HG02981 (cell line): Measurements from ENCODE around the gene FBN2.

Source experiments
- ATAC-seq: cut with Tn5 transposase; IDR thresholded peaks from one replicate; pipeline ENCODE4 v1.9.1; 2021; ENCODE audit warnings: mild to moderate bottlenecking, moderate library complexity; ENCODE audit not compliant: unreplicated experiment

FBN2 gene

DNA sequence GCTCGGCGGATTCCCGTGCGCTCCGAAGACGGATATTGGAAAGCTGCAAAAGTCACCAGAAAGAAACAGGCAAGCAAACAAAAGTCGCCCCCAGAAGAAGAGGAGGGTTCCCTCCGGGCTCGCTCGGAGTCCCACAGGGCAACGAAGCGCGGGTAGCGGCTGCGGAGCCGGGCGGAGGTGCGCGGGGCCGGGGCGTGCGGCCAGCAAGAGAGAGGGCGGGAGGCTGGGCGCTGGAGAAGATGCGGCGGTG is at the start of gene FBN2:
TSS of gene FBN2 (minus strand) at position 246 of the 250 bp plus-strand sequence. CDS start 642 bp downstream, outside the sequence.
- ATAC-seq: no peak

DNA sequence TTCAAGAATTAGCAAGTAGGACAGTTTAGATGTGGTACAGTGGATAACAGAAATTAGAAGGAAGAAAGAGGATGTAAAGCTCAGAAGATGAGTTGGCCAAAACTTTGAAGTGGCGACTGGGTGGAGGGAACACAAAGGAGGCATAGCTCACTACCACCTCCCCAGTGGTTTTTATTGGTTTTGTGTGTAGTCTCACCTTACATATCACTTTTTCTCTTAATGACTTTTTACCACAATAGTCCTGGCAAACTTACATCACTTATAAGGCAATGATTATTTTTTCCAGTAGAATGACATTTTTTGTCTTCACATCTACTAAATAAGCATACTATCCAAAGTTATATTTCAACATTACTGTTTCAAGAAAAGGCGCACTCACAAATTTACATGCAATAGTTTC is 49.2 kb upstream of the FBN2 start:
- no peak for ATAC-seq

- no peak for ATAC-seq
Measured at GRCh38 chr5:128586848-128587247, 48.8 kb upstream of the FBN2 start.

DNA sequence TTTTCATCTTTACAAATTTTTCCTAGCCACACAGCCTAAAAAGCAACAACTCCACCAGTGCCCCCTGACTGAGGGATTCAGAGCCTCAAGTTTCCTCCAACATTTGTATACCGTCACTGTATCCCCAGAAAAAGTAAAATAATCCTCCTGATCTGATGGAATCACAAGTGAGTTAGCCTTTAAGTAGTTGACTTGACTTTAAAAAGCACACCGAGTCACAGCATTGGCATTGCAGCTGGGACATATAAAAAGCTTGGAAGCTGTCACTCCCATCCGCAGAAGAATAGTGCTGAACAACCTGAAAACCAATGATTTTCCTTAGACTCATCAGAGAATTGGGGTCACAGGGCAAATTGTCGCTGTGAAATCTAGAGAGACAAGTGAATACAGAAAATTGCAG is 41.6 kb upstream of the FBN2 start:
- ATAC-seq: no peak

DNA sequence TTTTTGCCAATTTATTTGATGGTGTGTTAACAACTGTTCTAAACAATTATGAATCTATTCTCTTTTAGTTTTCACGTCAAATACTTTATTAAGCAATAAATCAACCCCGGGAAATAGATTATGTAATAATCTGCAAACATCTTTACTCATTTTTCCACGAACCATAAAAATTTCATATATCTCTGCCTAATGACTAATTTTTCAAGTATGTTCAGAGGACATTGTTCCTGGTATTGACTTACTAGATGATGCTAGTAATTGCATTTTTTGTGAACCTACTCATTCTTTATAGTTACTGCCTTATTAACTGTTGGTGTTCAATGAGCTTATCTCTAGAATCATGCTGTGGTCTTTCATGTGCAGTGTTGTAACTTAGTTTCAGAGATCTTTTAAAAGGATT is 41.0 kb upstream of the FBN2 start:
- no peak for ATAC-seq

- no peak for ATAC-seq
Measured at GRCh38 chr5:128574041-128574440, 36.0 kb upstream of the FBN2 start.

DNA sequence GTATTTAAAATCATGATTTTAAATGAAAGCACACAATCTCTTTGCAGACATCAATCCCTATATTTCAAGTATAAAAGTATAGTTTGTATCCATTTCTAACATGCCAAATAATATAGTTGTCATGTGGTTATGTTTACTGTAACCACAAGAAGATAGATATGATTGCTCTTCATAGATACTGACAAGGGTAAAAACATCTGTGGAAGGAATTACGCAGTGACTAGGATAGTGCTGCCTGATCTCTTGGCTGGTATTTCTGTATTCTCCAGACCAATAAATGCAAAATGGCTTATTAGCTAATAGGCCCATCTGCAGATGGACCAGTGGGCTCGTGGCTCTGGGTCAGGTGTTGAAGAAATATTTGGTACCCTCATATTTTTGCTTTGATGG is 34.9 kb upstream of the FBN2 start:
- ATAC-seq: no peak

DNA sequence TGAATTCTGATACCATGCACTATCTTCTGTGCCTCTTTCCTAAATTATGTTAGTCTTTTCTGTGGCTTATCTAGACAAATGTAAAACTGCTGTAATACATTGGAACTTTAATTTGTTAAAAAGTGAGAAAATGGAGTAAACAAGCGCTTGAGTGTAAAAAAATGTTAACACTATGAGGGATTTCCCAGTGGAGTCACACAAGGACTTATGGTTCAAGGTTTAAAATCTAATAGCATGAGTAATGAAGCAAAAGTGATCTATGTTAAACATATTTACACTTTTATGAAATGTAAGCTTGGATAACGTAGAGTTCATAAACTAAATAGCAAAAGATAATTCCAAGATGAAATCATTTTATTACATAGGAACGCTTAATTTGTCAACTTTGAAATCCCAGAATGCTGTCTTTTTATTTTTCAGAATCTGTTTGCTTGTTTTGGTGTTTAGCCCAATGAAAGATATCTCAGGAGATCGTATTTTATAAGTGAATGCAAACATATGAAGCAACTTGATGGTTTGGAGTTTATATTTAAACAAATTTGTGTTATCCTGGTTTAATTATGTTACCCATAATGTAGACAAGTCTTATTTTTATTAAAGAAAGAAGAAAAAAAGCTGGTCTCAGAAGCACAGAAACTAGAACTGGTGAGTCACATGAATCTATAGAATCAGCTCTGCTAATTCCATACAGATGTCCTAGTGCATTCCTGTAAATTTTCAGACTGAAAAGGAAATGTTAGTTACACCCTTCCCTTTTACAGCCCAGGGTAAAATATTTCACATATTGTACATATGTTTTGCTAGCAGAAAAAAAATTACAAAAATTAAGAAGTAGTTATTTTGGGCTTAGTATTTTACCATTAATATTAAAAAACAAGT is 34.2 kb upstream of the FBN2 start:
- ATAC-seq: no peak

GRCh38 chr5:128566178-128566577 is 28.1 kb upstream of the FBN2 start:
- no peak for ATAC-seq

DNA sequence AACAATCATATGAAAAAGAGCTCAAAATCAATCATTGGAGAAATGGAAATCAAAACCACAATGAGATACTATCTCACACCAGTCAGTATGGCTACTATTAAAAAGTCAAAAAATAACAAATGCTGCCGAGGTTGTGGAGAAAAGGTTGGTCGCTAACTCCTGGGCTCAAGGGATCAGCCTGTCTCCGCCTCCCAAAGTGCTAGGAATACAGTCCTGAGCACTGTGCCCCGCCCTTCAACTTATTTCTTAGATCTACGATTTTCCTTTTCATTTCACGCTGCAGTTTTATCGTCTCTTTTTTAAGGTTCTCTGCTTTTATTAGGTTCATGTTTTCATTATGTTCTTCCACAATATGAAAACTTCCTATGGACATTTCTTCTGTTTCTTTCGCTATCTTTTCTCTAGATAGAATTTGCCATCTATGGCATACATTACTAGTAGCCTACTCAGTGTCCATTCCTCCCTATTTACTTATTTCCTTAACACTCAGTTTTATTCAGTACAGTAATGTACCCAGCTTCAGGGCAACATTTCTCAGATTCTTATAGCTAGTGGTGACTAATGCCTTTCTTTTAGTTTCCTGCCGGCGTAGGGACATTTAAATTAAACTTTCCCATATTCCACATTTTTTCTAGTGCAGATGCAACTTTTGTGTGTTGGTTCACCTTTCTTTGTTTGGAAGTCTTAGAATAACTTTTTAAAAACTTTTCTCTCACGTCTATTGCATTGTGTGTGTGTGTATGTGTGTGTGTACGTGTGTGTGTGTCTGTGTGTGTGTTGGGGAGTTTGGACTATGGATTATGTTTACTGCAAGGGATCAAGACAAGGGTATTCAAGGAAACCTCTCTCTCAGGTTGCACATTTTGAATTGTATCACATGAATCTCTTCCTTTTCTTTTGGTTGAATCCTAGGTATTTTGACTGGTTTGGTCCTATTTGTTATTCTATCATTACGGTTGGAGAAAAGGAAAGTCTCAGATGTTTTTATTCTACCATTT is 21.6 kb upstream of the FBN2 start:
- no peak for ATAC-seq

DNA sequence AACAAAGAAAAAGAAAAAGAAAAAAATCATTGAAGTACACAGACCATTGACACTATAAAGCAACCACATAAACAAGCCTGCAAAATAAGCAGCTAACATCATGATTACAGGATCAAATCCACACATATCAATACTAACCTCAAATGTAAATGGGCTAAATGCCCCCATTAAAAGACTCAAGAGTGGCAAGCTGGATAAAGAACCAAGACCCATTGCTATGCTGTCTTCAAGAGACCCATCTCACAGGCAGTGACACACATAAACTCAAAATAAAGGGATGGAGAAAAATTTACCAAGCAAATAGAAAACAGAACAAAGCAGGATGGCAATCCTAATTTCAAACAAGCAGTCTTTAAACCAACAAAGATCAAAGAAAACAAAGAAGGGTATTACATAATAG is 15.7 kb upstream of the FBN2 start:
- no peak for ATAC-seq

DNA sequence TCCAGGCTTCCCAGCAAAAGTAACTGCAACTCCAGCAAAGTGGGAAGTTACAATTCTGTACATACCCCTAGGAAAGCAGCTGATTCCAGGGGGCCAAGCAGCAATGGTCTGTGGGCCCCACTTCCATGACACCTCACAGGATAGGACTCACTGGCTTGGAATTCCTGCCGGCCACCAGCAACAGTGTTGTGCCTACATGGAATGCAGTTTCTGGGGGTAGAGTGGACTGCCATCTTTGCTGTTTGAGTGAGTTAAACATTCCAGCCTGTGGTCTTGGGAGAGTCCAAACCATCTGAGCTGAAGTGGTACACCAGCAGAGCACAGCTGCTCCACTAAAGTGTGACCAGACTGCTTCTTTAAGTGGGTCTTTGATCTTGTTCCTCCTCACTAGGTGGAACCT is 13.4 kb upstream of the FBN2 start:
- ATAC-seq: no peak

GRCh38 chr5:128549496-128549895 is 11.5 kb upstream of the FBN2 start:
- ATAC-seq: no peak

GRCh38 chr5:128546658-128547281 is 8.7 kb upstream of the FBN2 start:
- ATAC-seq: no peak

- ATAC-seq: no peak
Measured at GRCh38 chr5:128541385-128541784, 3.3 kb upstream of the FBN2 start.

DNA sequence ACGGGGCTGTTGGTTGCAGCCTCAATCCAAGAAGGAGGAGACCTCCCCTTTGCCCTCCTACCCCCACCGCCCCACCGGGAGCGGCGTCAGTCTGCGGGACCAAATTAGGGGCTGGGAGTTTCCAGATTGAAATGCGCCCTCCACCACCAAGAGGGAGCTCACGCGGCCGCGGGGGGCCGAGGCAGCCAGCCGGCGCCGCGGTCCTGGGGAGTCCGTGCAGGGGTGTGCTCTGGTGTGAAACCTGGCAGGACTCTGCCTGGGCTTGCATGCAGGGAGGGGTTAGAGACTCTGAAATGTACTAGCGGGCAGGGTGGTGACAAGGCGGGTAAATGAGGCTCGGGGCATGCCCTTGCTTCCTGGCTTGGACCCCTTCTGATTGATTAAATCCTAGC is 989 bp upstream of the FBN2 start:
- ATAC-seq: no peak

DNA sequence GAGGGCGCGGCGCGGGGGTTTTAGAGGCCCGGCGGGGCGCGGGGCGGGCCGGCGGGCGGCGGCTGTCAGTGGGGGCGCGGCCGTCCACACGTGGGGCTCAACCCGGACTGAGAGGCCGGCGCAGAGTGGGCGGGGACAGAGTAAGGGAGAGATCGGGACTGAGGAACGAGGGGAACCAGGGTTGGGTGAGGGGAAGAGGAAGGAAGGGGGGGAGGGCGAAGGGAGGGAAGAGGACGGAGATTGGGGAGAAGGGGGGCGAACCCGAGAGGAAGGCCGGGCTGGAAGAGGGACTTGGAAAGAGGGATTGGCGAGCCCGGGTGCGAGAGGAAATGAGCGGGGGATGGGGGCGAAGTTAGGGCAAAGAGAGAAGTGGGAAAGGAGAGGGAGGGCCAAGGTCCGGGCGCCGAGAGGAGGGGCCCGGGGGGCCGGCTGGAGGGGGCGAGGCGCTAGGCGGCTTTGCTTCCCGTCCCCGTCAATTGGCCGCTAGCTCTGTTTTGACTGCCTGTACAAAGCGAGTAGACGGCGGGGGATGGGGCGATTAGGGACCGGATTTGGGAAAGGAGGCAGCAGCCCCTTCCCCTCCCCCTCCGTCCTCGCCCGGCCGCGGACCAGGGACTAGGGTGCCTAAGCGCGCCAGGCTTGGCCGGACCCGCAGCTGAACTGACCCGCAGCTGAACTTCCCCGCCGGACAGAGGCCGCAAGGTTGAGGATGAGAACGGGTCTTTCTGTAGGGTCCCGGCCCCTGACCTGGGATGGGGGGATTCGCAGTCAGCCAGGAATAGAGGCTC is 399 bp upstream of the FBN2 start:
- no peak for ATAC-seq

DNA sequence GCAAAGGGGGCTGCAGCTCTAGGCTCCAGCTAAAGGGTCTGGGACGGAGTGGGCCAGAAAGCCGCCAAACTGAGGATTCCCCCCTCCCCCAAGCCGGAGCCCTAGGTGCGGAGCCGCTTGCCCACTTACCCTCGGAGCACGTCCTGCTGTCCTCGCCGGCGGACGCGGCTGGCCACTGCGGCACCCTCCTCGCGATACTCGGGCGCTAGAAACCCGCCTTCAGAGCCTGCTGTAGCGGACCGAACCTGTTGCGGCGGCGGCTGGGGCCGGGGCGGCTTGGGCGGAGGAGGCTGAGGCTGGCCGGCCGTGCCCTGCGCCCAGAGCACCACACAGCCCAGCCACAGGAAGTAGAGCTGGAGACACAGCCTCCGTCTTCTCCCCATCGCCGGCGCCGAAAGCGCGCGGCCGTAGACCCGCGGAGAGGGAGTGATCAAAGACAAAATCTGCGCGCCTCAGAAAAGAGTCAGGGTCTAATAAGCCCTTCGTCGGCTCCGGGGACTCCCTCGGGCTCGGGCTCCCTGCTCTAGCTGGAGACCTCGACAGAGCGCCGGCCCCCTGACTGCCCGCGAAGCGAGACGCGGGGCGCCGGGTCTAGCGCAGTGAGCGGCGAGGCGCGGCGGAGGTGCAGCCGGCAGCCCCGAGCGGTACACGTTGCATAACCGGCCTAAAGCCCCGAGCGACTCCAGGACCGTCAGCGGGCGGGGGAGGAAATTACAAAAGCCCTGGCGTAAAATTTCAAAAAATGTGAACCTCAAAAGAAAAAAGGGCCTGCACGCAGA is 635 bp downstream of the FBN2 start:
- ATAC-seq: no peak

GRCh38 chr5:128536254-128537220 is 1.5 kb downstream of the FBN2 start:
- no peak for ATAC-seq
